Right lobe of liver (tissue), 6 donors: ENCODE results near the gene SLC5A7. TPM values are rescaled to one million over a fixed set of nuclear protein-coding genes. Genes with fewer than 3 reads are reported as not detected.
A peak's percentile ranks its signal among the peaks of the same experiment; 100 is the strongest.

Experiments
- ATAC-seq, 4 donors: fragments of 200-7000 bp; cut with Tn5 transposase; one replicate each; pipeline ENCODE4 v1.9.1; 2020; ENCODE audit warnings: mild to moderate bottlenecking in 4 of 4, moderate library complexity in 4 of 4
- DNase-seq, 3 donors: peaks; one replicate each; pipeline ENCODE4 v3.0.0-alpha.2; 2020
- H3K27ac ChIP-seq, 3 donors: fragments of 200-600 bp; one replicate each; pipeline ENCODE4 v1.8.0; 2022
- H3K27me3 ChIP-seq, 2 donors: fragments of 200-600 bp; one replicate each; pipeline ENCODE4 v1.8.0; 2022
- H3K36me3 ChIP-seq, 4 donors: fragments of 200-600 bp; sonication (generic) in 1 of 4; one replicate each; pipeline versions ENCODE4 v1.5.1 to v1.8.0; 2017 to 2022; ENCODE audit warnings: control low read depth in 1 of 4
- H3K4me1 ChIP-seq, 4 donors: fragments of 200-600 bp; sonication (generic) in 1 of 4; one replicate each; pipeline versions ENCODE4 v1.5.1 to v1.8.0; 2017 to 2022; ENCODE audit warnings: control low read depth in 1 of 4
- H3K4me3 ChIP-seq, 3 donors: fragments of 200-600 bp; one replicate each; pipeline ENCODE4 v1.8.0; 2022
- H3K9me3 ChIP-seq, 4 donors: fragments of 200-600 bp; sonication (generic) in 1 of 4; one replicate each; pipeline versions ENCODE4 v1.5.1 to v1.8.0; 2017 to 2022; ENCODE audit warnings: control low read depth in 1 of 4
- POLR2A ChIP-seq: fragments of 450-650 bp; IDR thresholded peaks from one replicate; pipeline ENCODE4 v1.6.1; 2017; ENCODE audit warnings: antibody characterized with exemption, mild to moderate bottlenecking
- WGBS: methylation state at CpG from one replicate; pipeline ENCODE4 v1.1.6; 2018; ENCODE audit warnings: low coverage, low lambda C conversion rate; ENCODE audit not compliant: insufficient coverage; ENCODE audit errors: missing lambda C conversion rate; 5-methylcytosine and 5-hydroxymethylcytosine counted together
- intact Hi-C, 2 donors: fragments of 100-400 bp; cut with DNase I; formaldehyde crosslinking; loops; one replicate each; pipeline versions ENCODE4 v1.11.2 to v1.14.1; 2022
- total RNA-seq, 6 experiments: library from RNA; depleted of rRNA in 2 of 6; stranded (reverse); fragments of >200 nt in 2 of 6; fragmentation: NEBNext Ultra II Directional in 3 of 6; extraction: Animal tissue kit (Norgen Biotek cat#: 25700) in 3 of 6; gene quantifications; one replicate each; pipeline versions ENCODE4 v1.1.0 to v1.2.4, GENCODE V29; 2016 to 2023
- TF ChIP-seq, protein P1 (sequence below), 4 donors: fragments of 200-600 bp in 3 of 4; fragments of 450-650 bp in 1 of 4; IDR thresholded peaks; one replicate each; pipeline versions ENCODE4 v1.5.1 to v1.8.0; 2016 to 2022; ENCODE audit warnings: antibody characterized with exemption in 4 of 4, mild to moderate bottlenecking in 2 of 4
- donor health status: DM: no; HTN: yes; CAD: no.
- donor health status: DM: no; HTN: no; CAD: no.
- donor health status: DM: no; HTN: no; CAD: no.
- donor health status: DM: no; HTN: yes; CAD: no.
- donor health status: DM: no; HTN: yes; CAD: no.

SLC5A7 gene
- total RNA-seq, 6 experiments from 2014 or later: not detected

DNA sequence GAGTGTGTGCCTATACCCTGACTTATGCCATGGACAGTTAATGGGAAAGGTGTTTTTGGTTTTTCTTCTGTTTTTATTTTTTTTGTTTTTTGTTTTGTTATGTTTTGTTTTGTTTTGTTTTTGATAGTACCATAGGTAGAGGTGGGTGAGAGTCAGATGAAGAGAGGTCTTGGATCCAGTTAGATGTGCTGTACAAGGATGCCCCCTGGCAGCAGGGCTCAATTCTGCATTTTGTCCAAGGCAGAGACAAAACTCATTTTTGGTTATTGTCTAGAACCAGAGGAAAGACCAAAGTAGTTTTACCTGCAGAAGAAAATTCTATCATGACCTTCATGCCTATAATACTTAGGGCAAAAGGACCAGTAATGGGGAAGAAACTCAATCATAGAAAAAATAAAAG is 48.5 kb downstream of the SLC5A7 start:
- DNase-seq (no peak), ATAC-seq (no peak)
- no peaks in the 10 kb centered on the region for H3K4me1 ChIP-seq
- no peak overlapping the region for H3K4me3 ChIP-seq
- no peaks in the 10 kb centered on the region for H3K36me3 ChIP-seq
- H3K27me3 ChIP-seq: no peaks in the 10 kb centered on the region
- no peak overlapping the region for H3K27ac ChIP-seq
- H3K9me3 ChIP-seq: no peaks in the 10 kb centered on the region
- no peak for TF ChIP-seq POLR2A
- TF ChIP-seq, protein P1, sequence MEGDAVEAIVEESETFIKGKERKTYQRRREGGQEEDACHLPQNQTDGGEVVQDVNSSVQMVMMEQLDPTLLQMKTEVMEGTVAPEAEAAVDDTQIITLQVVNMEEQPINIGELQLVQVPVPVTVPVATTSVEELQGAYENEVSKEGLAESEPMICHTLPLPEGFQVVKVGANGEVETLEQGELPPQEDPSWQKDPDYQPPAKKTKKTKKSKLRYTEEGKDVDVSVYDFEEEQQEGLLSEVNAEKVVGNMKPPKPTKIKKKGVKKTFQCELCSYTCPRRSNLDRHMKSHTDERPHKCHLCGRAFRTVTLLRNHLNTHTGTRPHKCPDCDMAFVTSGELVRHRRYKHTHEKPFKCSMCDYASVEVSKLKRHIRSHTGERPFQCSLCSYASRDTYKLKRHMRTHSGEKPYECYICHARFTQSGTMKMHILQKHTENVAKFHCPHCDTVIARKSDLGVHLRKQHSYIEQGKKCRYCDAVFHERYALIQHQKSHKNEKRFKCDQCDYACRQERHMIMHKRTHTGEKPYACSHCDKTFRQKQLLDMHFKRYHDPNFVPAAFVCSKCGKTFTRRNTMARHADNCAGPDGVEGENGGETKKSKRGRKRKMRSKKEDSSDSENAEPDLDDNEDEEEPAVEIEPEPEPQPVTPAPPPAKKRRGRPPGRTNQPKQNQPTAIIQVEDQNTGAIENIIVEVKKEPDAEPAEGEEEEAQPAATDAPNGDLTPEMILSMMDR (IDR thresholded peaks at IDR 0.05): peak in 2 of 4 donors; percentile 4 to 6
- intact Hi-C loops: no loop called here

GRCh38 chr2:108048752-108049151 is 62.4 kb downstream of the SLC5A7 start:
- H3K27me3 ChIP-seq: no peaks in the 10 kb centered on the region
- H3K9me3 ChIP-seq: no peaks in the 10 kb centered on the region
- H3K4me1 ChIP-seq: no peaks in the 10 kb centered on the region
- TF ChIP-seq, protein P1 (IDR thresholded peaks at IDR 0.05): no peak
- TF ChIP-seq POLR2A: no peak
- ATAC-seq (no peak), DNase-seq (no peak)
- H3K27ac ChIP-seq: no peak overlapping the region
- intact Hi-C loops: no loop called here
- H3K36me3 ChIP-seq: no peaks in the 10 kb centered on the region
- H3K4me3 ChIP-seq: no peak overlapping the region
- 29% methylated on average over 5 of the region's 5 CpGs for WGBS

DNA sequence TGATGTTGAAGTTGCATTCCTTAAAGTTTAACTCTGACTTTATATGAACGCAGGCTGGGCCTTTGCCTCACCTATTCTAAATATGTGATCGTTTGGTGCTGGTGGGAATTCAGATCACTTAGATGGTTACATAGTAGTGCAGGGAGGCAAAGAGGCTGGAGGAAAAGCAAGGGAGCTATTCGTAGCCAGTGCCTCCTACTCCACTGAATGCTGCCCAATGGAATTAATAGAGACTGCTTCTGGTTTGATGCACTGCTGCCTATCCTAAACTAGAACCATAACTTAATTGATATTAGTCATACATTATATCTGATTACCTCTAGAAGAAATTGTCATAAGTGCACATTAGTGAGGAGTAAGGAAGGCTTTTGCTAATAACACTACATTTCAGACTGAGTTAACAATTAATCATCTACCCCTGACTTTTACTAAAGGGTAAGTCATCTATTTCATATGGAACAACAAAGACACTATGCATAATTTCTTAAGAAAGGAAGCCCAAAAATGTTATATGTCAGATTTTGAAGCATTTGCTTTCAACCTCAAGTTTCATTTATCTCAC is 72.3 kb downstream of the SLC5A7 start:
- no peaks in the 10 kb centered on the region for H3K36me3 ChIP-seq
- H3K27ac ChIP-seq: no peak overlapping the region
- ATAC-seq (no peak), DNase-seq (no peak)
- WGBS: 44% methylated on average over 3 of the region's 3 CpGs
- no peaks in the 10 kb centered on the region for H3K9me3 ChIP-seq
- intact Hi-C loops: no loop called here
- TF ChIP-seq, protein P1 (IDR thresholded peaks at IDR 0.05): no peak
- no peak for TF ChIP-seq POLR2A
- H3K27me3 ChIP-seq: no peaks in the 10 kb centered on the region
- H3K4me1 ChIP-seq: no peaks in the 10 kb centered on the region
- H3K4me3 ChIP-seq: no peak overlapping the region

DNA sequence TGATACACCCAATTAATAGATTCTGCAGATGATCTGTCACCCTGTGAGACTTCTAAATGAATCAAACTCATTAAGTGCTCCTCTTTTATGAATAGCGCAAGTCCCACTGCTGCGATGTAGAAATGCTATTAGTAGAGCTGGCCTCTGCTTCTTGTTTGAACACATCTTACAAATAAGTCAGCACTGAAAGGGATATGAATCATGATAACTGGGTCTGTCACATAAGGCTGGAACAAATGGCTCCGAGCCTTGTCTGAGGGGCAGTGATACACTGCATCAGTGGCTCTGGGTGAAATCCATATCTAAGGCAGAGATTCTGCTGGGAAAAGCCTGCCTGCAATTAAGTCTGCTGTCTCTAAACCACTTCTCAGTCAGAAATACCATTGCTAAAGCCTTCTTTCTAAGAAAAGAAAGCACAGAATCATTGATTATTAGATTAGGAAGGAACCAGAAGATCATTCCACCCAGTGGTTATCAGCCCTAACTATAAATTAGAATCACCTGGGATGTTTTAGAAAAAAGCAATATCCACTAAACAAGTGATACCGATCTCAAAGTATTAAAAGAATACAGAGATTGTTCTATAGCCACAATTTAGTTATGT is 75.2 kb downstream of the SLC5A7 start:
- Histone ChIP-seq H3K4me1 (no peaks in the 10 kb centered on the region), H3K9me3 (no peaks in the 10 kb centered on the region), H3K27ac (no peak overlapping the region), H3K27me3 (no peaks in the 10 kb centered on the region), H3K36me3 (no peaks in the 10 kb centered on the region), H3K4me3 (no peak overlapping the region)
- DNase-seq (no peak), ATAC-seq (no peak)
- intact Hi-C loops: no loop called here
- TF ChIP-seq POLR2A: no peak
- TF ChIP-seq, protein P1 (IDR thresholded peaks at IDR 0.05): no peak
- 61% methylated on average over 4 of the region's 4 CpGs for WGBS

Other genes starting within 250 kb of the SLC5A7 start
- not detected for gene RGPD4, start 159.6 kb upstream of the SLC5A7 start, total RNA-seq